Liver (tissue), 3 donors: Measurements from ENCODE around the gene PON3.

Experiments
- CTCF ChIP-seq: fragments of 150-350 bp; IDR thresholded peaks from 2 replicates; pipeline ENCODE4 v1.5.1; 2017; ENCODE audit warnings: improper control_type of control experiment, low read depth, low read length; ENCODE audit not compliant: missing input control
- EGR1 ChIP-seq, 2 donors: IDR thresholded peaks; 2 replicates each; pipeline ENCODE4 v1.6.1; 2016 to 2018; ENCODE audit warnings: antibody characterized with exemption in 2 of 2, low read depth in 2 of 2
- FOXA1 ChIP-seq: IDR thresholded peaks from 2 replicates; pipeline ENCODE4 v1.6.1; 2016; ENCODE audit warnings: antibody characterized with exemption
- GABPA ChIP-seq, 2 donors: IDR thresholded peaks in 1 of 2; conservative IDR thresholded peaks in 1 of 2; 2 replicates each; pipeline ENCODE4 v1.6.1; 2016; ENCODE audit warnings: antibody characterized with exemption in 2 of 2, mild to moderate bottlenecking in 1 of 2, moderate library complexity in 1 of 2
- JUND ChIP-seq, 2 donors: IDR thresholded peaks; 2 replicates each; pipeline ENCODE4 v1.6.1; 2016; ENCODE audit warnings: antibody characterized with exemption in 2 of 2
- MAX ChIP-seq: IDR thresholded peaks from 2 replicates; pipeline ENCODE4 v1.6.1; 2016; ENCODE audit warnings: antibody characterized with exemption
- RAD21 ChIP-seq, 2 donors: IDR thresholded peaks; 2 replicates each; pipeline ENCODE4 v1.6.1; 2016; ENCODE audit warnings: antibody characterized with exemption in 2 of 2, mild to moderate bottlenecking in 2 of 2
- REST ChIP-seq: IDR thresholded peaks from 2 replicates; pipeline ENCODE4 v1.6.1; 2016; ENCODE audit warnings: antibody characterized with exemption, mild to moderate bottlenecking
- SP1 ChIP-seq: IDR thresholded peaks from 2 replicates; pipeline ENCODE4 v1.6.1; 2018; ENCODE audit warnings: antibody characterized with exemption, mild to moderate bottlenecking
- TAF1 ChIP-seq: conservative IDR thresholded peaks from 2 replicates; pipeline ENCODE4 v1.6.1; 2016; ENCODE audit warnings: antibody characterized with exemption, mild to moderate bottlenecking
- donor health status: healthy.
- donor health status: healthy.

- TF ChIP-seq CTCF: no peak
- no peak for TF ChIP-seq JUND (IDR thresholded peaks at IDR 0.05)
- TF ChIP-seq GABPA (IDR thresholded peaks at IDR 0.05 in 1 of 2, conservative IDR thresholded peaks at IDR 0.05 in 1 of 2): no peak
- TF ChIP-seq EGR1 (IDR thresholded peaks at IDR 0.05; ENCODE audit: low read depth in 2 of 2): no peak
- no peak for TF ChIP-seq FOXA1
- no peak for TF ChIP-seq SP1
- TF ChIP-seq REST: no peak
- no peak for TF ChIP-seq TAF1
- no peak for TF ChIP-seq RAD21 (IDR thresholded peaks at IDR 0.05)
- no peak for TF ChIP-seq MAX
Measured at GRCh38 chr7:95319570-95319969, 76.6 kb downstream of the PON3 start.
